Measurements from ENCODE around the gene ARHGAP18.

ARHGAP18 gene

DNA sequence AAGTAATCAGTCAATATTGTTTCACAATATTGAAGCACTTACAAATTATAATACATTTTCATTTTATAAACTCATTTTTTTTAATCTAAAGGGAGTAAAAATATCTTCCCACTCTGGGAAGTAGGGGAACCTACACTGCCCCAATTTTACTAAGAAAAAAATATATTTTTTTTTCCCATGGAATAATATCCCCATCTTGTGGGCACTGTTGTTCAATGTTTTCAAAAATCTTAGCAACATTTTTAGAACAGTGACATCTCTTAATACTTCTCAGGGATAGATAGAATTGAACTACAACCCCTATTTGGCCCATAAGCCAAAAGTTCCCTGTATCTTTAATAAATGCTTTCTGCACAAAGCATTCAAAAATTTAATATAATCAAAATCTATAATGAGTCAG, 42.9 kb downstream of the ARHGAP18 start:
- no peak for TF ChIP-seq Cebpa-rat (IDR thresholded peaks at IDR 0.05)
- H4K20me1 ChIP-seq: peaks cover 0 to 68% (median 0%) of the 10 kb centered on the region in 11 experiments; a peak in 6 of 22 replicates
- H3K36me3 ChIP-seq: peaks cover 0 to 49% (median 0%) of the 10 kb centered on the region in 11 experiments; a peak in 5 of 22 replicates
- no peaks in the 10 kb centered on the region for H3K27me3 ChIP-seq
- peaks cover 0 to 81% (median 8%) of the 10 kb centered on the region in 10 experiments; a peak in 17 of 20 replicates for H3K4me1 ChIP-seq
- H3K9ac ChIP-seq: no peak overlapping the region
- no peak overlapping the region for H3K4me2 ChIP-seq
- H3K27ac ChIP-seq: no peak overlapping the region
- no peak overlapping the region for H3K4me3 ChIP-seq
- H3K9me3 ChIP-seq (replicated peaks in 1 of 11): peaks cover 0 to 3% (median 0%) of the 10 kb centered on the region in 11 experiments; a peak in 1 of 22 replicates

DNA sequence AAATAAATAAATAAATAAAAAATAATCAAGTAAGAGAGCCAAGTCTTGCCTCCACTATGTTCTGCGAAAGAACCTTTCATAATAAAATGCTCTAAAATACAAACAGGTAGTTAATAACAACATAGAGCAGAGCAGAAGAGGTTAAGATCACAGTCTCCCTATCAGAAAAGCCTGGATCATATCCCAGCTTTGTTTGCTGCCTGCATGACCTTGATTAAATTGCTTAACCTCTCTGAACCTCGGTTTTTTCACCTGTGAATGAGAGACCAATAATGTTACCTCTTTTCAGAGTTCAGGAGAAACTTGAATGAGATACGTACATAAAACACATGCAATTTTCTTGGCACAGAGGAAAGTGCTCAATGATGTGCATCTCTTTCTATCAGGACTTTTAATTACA, 44.4 kb downstream of the ARHGAP18 start:
- no peak for TF ChIP-seq Cebpa-rat (IDR thresholded peaks at IDR 0.05)
- Histone ChIP-seq H3K9ac (no peak overlapping the region), H3K27ac (no peak overlapping the region), H3K27me3 (no peaks in the 10 kb centered on the region), H3K4me1 (peaks cover 0 to 73% (median 0%) of the 10 kb centered on the region in 10 experiments; a peak in 6 of 20 replicates), H3K4me3 (no peak overlapping the region), H4K20me1 (peaks cover 0 to 82% (median 0%) of the 10 kb centered on the region in 11 experiments; a peak in 6 of 22 replicates), H3K9me3 (replicated peaks in 1 of 11) (no peaks in the 10 kb centered on the region), H3K4me2 (no peak overlapping the region), H3K36me3 (peaks cover 0 to 64% (median 0%) of the 10 kb centered on the region in 11 experiments; a peak in 5 of 22 replicates)

DNA sequence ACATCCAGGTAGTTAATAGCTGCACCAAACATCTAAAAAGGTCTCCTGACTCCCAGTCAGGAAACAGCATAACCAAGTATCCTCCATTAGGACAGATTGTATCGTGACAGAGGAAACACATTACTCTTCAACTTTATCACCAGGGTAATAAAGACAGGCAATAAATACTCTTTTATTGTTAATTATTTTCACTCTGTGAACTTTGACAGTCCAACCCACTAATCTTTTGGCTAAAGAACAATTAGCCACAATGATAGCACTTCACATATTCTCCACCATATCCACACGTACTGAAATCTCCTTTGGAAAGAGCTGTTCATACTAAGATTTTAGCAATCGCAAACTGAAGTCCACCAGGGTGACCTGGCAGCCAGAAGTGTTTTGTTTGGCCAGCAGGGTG, 46.4 kb downstream of the ARHGAP18 start:
- Histone ChIP-seq H3K36me3 (peaks cover 0 to 75% (median 0%) of the 10 kb centered on the region in 11 experiments; a peak in 5 of 22 replicates), H3K27me3 (no peaks in the 10 kb centered on the region), H3K4me3 (no peak overlapping the region), H3K4me1 (peaks cover 0 to 73% (median 0%) of the 10 kb centered on the region in 10 experiments; a peak in 5 of 20 replicates), H4K20me1 (peaks cover 0 to 100% (median 0%) of the 10 kb centered on the region in 11 experiments; a peak in 6 of 22 replicates), H3K4me2 (peak overlapping the region in 1 of 11 experiments; percentile 1; a peak in 1 of 22 replicates), H3K27ac (no peak overlapping the region), H3K9me3 (replicated peaks in 1 of 11) (no peaks in the 10 kb centered on the region), H3K9ac (no peak overlapping the region)
- TF ChIP-seq Cebpa-rat (IDR thresholded peaks at IDR 0.05): no peak

DNA sequence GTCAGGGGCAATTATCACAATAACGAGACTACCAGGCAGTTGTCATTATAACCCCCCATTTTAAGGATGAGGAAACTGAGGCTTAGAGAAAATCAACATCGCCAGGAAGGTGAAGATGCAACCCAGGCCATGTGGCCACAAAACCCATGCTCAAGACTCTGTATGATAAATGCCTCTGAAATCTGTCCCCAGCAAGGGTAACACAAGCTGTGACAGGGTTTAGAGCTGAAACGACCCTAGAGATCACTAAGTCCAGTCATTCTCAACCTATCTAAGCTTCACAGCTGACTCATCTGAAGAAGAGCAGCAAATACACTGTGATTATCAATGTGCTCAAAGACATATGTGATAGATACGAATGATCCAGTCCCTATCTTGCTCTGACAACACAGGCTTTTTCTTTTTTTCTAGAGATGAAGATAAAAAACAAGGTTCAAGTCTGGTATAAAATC, 47.0 kb downstream of the ARHGAP18 start:
- H3K9me3 ChIP-seq (replicated peaks in 1 of 11): no peaks in the 10 kb centered on the region
- peaks cover 0 to 100% (median 0%) of the 10 kb centered on the region in 11 experiments; a peak in 6 of 22 replicates for H4K20me1 ChIP-seq
- TF ChIP-seq Cebpa-rat (IDR thresholded peaks at IDR 0.05): no peak
- no peaks in the 10 kb centered on the region for H3K27me3 ChIP-seq
- peaks cover 0 to 73% (median 0%) of the 10 kb centered on the region in 11 experiments; a peak in 5 of 22 replicates for H3K36me3 ChIP-seq
- H3K4me3 ChIP-seq: no peak overlapping the region
- H3K4me1 ChIP-seq: peaks cover 0 to 73% (median 0%) of the 10 kb centered on the region in 10 experiments; a peak in 5 of 20 replicates
- 0 out of 22 replicates have a peak overlapping the region, but pooled peaks of 2 of the 11 experiments have one; percentile 6 to 14 for H3K4me2 ChIP-seq
- no peak overlapping the region for H3K9ac ChIP-seq
- H3K27ac ChIP-seq: no peak overlapping the region

DNA sequence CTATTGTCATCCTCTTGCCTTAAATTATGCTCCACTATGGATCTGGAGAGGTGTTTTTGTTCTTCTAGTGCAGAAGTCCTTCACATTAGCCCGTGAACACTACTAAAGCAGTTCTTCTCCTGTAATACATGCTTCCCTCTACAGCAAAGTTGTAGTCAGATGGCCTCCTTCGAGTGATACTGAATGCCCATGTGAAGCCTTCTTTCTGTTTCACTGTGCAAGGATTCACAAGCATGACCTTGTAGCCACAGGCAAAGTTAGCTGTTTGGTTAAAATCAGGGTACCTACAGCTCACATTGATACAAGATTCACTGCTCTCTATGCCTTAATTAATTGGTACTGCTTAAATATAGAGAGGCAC, 47.6 kb downstream of the ARHGAP18 start:
- Histone ChIP-seq H3K4me3 (no peak overlapping the region), H3K4me1 (peaks cover 0 to 73% (median 0%) of the 10 kb centered on the region in 10 experiments; a peak in 6 of 20 replicates), H3K27me3 (no peaks in the 10 kb centered on the region), H3K9me3 (replicated peaks in 1 of 11) (no peaks in the 10 kb centered on the region), H4K20me1 (peaks cover 0 to 100% (median 0%) of the 10 kb centered on the region in 11 experiments; a peak in 6 of 22 replicates), H3K27ac (peak overlapping the region in 1 of 11 experiments; percentile 10; a peak in 1 of 22 replicates), H3K36me3 (peaks cover 0 to 69% (median 0%) of the 10 kb centered on the region in 11 experiments; a peak in 5 of 22 replicates), H3K9ac (no peak overlapping the region), H3K4me2 (peak overlapping the region in 1 of 11 experiments; percentile 36; a peak in 2 of 22 replicates)
- TF ChIP-seq Cebpa-rat (IDR thresholded peaks at IDR 0.05): no peak

DNA sequence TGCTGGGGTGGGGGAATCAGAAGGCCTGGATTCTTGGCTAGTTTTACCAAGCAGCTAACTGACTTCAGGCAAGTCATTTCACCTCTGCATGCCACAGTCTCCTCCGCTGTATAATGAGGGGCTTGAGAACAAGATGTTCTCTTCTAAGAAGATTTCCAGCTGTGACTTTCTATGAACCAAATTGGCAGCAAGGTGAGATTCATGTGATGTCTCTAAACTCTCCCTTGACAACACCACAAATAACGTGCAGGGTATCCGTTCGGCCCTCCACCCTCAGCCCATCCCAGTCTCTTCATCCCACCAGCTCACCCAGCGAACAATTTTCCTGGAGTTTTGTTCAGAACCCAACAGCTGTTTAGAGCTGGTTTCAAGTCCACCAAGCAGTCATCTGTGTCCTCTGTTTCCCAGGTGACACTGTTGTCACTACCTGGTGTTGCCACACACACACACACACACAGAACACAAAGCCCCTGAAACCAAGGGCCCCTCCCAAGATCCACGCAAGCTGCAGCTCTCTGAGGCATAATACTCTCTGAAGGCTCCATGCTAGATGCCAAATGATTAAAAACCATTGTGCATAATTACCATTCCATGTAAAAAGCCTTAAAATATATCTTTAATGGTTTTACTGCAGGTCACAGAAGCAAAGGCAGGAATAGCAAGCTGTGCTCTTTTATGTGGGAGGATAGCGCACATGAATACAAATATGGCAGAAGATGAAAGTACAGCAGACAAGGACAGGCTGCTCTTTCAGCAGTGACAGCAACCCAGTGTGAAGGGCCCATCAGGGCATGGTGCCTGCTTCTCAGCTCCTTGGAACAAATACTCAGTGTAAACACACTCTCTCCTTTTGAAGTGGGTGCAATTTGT, 48.2 kb downstream of the ARHGAP18 start:
- Histone ChIP-seq H3K4me2 (peak overlapping the region in 1 of 11 experiments; percentile 36; a peak in 2 of 22 replicates), H4K20me1 (peaks cover 0 to 100% (median 0%) of the 10 kb centered on the region in 11 experiments; a peak in 6 of 22 replicates), H3K36me3 (peaks cover 0 to 68% (median 0%) of the 10 kb centered on the region in 11 experiments; a peak in 5 of 22 replicates), H3K4me1 (peaks cover 0 to 78% (median 0%) of the 10 kb centered on the region in 10 experiments; a peak in 6 of 20 replicates), H3K27ac (peak overlapping the region in 1 of 11 experiments; percentile 10; a peak in 1 of 22 replicates), H3K9ac (no peak overlapping the region), H3K27me3 (no peaks in the 10 kb centered on the region), H3K9me3 (replicated peaks in 1 of 11) (no peaks in the 10 kb centered on the region), H3K4me3 (no peak overlapping the region)
- TF ChIP-seq Cebpa-rat (IDR thresholded peaks at IDR 0.05): no peak

DNA sequence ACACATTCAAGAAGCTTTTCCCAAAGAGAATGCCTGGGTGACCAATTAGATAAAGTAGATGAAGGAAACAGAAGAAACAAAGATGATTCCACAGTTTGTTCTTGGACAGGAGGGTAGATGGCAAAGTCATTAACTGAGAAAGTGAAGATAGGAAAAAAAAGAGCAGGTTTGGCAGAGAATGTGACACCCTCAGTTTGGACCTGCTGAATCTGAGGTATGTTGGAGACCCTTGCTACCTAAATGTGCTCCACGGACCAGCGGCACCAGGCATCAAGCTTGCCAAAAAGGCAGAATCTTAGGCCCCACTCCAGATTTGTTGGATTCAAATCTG, 49.7 kb downstream of the ARHGAP18 start:
- Histone ChIP-seq H3K9me3 (replicated peaks in 1 of 11) (no peaks in the 10 kb centered on the region), H3K27ac (no peak overlapping the region), H4K20me1 (peaks cover 0 to 100% (median 0%) of the 10 kb centered on the region in 11 experiments; a peak in 5 of 22 replicates), H3K4me3 (no peak overlapping the region), H3K4me2 (peak overlapping the region in 1 of 11 experiments; percentile 16; a peak in 2 of 22 replicates), H3K27me3 (no peaks in the 10 kb centered on the region), H3K36me3 (peaks cover 0 to 69% (median 0%) of the 10 kb centered on the region in 11 experiments; a peak in 5 of 22 replicates), H3K4me1 (peaks cover 0 to 90% (median 0%) of the 10 kb centered on the region in 10 experiments; a peak in 6 of 20 replicates), H3K9ac (no peak overlapping the region)
- no peak for TF ChIP-seq Cebpa-rat (IDR thresholded peaks at IDR 0.05)

DNA sequence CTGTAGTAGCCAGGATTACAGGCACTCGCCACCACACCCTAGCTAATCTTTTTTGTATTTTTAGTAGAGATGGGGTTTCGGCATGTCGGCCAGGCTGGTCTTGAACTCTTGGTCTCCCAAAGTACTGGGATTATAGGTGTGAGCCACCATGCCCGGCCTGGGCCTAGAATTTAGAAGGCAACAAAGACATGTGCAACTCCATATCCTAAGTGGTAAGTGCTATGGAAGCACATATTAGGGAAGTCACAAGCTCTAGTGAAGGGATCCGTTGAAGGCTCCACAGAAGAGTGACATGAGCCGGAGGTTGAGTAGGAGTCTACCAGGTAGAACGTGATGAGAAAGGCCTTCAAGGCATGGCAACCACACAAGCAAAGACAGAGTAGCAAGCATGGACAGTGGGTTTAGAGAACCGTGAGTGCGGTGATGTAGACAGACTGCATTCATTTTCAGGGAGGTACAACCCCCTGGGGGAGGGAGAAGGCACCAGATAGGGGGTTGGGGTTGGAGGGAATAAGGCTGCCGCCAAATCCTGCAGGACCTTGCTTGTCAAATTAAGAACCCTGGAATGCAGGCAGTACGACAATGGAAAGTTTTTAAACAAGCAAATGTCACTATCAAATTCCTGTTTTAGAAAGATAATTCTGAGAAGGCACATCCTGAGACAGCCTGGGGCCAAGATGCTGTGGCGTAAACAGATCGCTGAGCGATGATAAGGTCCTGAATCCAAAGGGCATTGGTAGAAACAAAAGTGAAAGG, 50.2 kb downstream of the ARHGAP18 start:
- no peak overlapping the region for H3K4me3 ChIP-seq
- H3K4me2 ChIP-seq: peak overlapping the region in 1 of 11 experiments; percentile 16; a peak in 2 of 22 replicates
- TF ChIP-seq Cebpa-rat (IDR thresholded peaks at IDR 0.05): no peak
- H3K36me3 ChIP-seq: peaks cover 0 to 69% (median 0%) of the 10 kb centered on the region in 11 experiments; a peak in 5 of 22 replicates
- no peak overlapping the region for H3K27ac ChIP-seq
- H3K9ac ChIP-seq: no peak overlapping the region
- H3K9me3 ChIP-seq (replicated peaks in 1 of 11): no peaks in the 10 kb centered on the region
- H4K20me1 ChIP-seq: peaks cover 0 to 100% (median 0%) of the 10 kb centered on the region in 11 experiments; a peak in 5 of 22 replicates
- peaks cover 0 to 89% (median 0%) of the 10 kb centered on the region in 10 experiments; a peak in 6 of 20 replicates for H3K4me1 ChIP-seq
- H3K27me3 ChIP-seq: no peaks in the 10 kb centered on the region

Data from BLaER1 treated with 17β-estradiol and CSF1 and Interleukin-3, amounts not matched to agents 10 nM and 100 nM (cell line).